GM12878 (cell line): ENCODE measurements around the gene MAN1A1. TPM values are rescaled to one million over a fixed set of nuclear protein-coding genes. Genes with fewer than 3 reads are reported as not detected.

Experiments
- ATAC-seq: fragments of 200-7000 bp; cut with Tn5 transposase; 3 replicates; pipeline ENCODE4 v1.9.1; 2020; ENCODE audit warnings: mild to moderate bottlenecking, moderate library complexity
- BruUV-seq: library from RNA; stranded (reverse); fragments of 400-500 nt; replicated peaks from 2 replicates; lab custom pipeline; 2021; lab: Mats Ljungman, UMichigan
- CTCF ChIA-PET: fragments of 300-600 bp; sonication (Branson Sonifier 250); formaldehyde crosslinking; extraction: SDS; loops from one replicate; lab custom pipeline; 2021; ENCODE audit warnings: inconsistent platforms; lab: Yijun Ruan, JAX
- POLR2A ChIA-PET: fragments of 350-600 bp; formaldehyde crosslinking; extraction: SDS; loops from one replicate; lab custom pipeline; 2021; ENCODE audit warnings: inconsistent platforms; lab: Charles Lee
- RAD21 ChIA-PET: fragments of 300-600 bp; sonication (Branson Sonifier 250); formaldehyde crosslinking; loops from one replicate; lab custom pipeline; 2023; ENCODE audit warnings: antibody characterized with exemption; ENCODE audit not compliant: unreplicated experiment; lab: Charles Lee
- SMC1A ChIA-PET: fragments of 300-600 bp; sonication (Branson Sonifier 250); formaldehyde crosslinking; loops from one replicate; lab custom pipeline; 2023; ENCODE audit not compliant: unreplicated experiment, uncharacterized antibody; lab: Charles Lee
- DNase-seq: peaks from one replicate; pipeline ENCODE4 v3.0.0-alpha.2; 2011; ENCODE audit warnings: low read depth, low spot score
- FAIRE-seq: peaks from 3 replicates; lab custom pipeline; 2011; peaks lifted over from hg19 to GRCh38; lab: Jason Lieb, UNC
- H2AFZ ChIP-seq: 2 replicates; pipeline ENCODE4 v1.6.0; 2011; ENCODE audit warnings: low read depth, low read length, control low read depth; ENCODE audit not compliant: control insufficient read depth
- H3K27ac ChIP-seq: 2 replicates; pipeline ENCODE4 v1.5.1; 2011; ENCODE audit warnings: control low read depth; ENCODE audit not compliant: control insufficient read depth, insufficient read depth
- H3K27me3 ChIP-seq, 2 experiments: replicated peaks in 1 of 2; 2 replicates each; pipeline versions ENCODE4 v1.6.0 to v1.6.1; 2011; ENCODE audit warnings: low read length in 1 of 2; ENCODE audit not compliant: control insufficient read depth in 2 of 2, insufficient read depth in 2 of 2
- H3K36me3 ChIP-seq, 2 experiments: 2 replicates each; pipeline ENCODE4 v1.5.1; 2011; ENCODE audit warnings: low read length in 1 of 2; ENCODE audit not compliant: control insufficient read depth in 2 of 2, insufficient read depth in 2 of 2
- H3K4me1 ChIP-seq: 2 replicates; pipeline ENCODE4 v1.6.1; 2011; ENCODE audit warnings: mild to moderate bottlenecking, low read length, moderate library complexity, mixed read lengths; ENCODE audit not compliant: control insufficient read depth, insufficient read depth
- H3K4me2 ChIP-seq: 2 replicates; pipeline ENCODE4 v1.6.0; 2011; ENCODE audit warnings: control low read depth; ENCODE audit not compliant: control insufficient read depth, insufficient read depth
- H3K4me3 ChIP-seq: fragments of 200-600 bp; sonication (generic); 2 replicates; pipeline ENCODE4 v1.5.1; 2016
- H3K79me2 ChIP-seq: 2 replicates; pipeline ENCODE4 v1.6.0; 2011; ENCODE audit warnings: low read length; ENCODE audit not compliant: control insufficient read depth, insufficient read depth
- H3K9ac ChIP-seq: 2 replicates; pipeline ENCODE4 v1.8.0; 2011; ENCODE audit warnings: low read length, control low read depth, mixed read lengths; ENCODE audit not compliant: control insufficient read depth, insufficient read depth
- H3K9me3 ChIP-seq: replicated peaks from 3 replicates; pipeline ENCODE4 v1.5.1; 2011; ENCODE audit warnings: mild to moderate bottlenecking, low read length; ENCODE audit not compliant: control insufficient read depth, insufficient read depth
- H4K20me1 ChIP-seq: 2 replicates; pipeline ENCODE4 v1.6.0; 2011; ENCODE audit not compliant: control insufficient read depth, insufficient read depth
- CBX3 ChIP-seq: fragments of 200-600 bp; sonication (generic); IDR thresholded peaks from 2 replicates; pipeline ENCODE4 v1.6.1; 2016; ENCODE audit warnings: low read depth, borderline replicate concordance
- HCFC1 ChIP-seq: fragments of 150-350 bp; IDR thresholded peaks from 2 replicates; pipeline ENCODE4 v1.6.1; 2014; ENCODE audit warnings: low read length
- LARP7 ChIP-seq: fragments of 450-650 bp; IDR thresholded peaks from 2 replicates; pipeline ENCODE4 v1.6.1; 2017; ENCODE audit warnings: mild to moderate bottlenecking
- MAX ChIP-seq: IDR thresholded peaks from 2 replicates; pipeline ENCODE4 v1.6.1; 2012; ENCODE audit warnings: low read depth, low read length, improper control_type of control experiment
- MLLT1 ChIP-seq: fragments of 450-650 bp; IDR thresholded peaks from 2 replicates; pipeline ENCODE4 v1.6.1; 2016; ENCODE audit warnings: mild to moderate bottlenecking
- NFXL1 ChIP-seq: fragments of 450-650 bp; IDR thresholded peaks from 2 replicates; pipeline ENCODE4 v1.6.1; 2017; ENCODE audit warnings: antibody characterized with exemption, mild to moderate bottlenecking, borderline replicate concordance
- PKNOX1 ChIP-seq: fragments of 450-650 bp; IDR thresholded peaks from 2 replicates; pipeline ENCODE4 v1.6.1; 2016; ENCODE audit warnings: mild to moderate bottlenecking
- RAD21 ChIP-seq: IDR thresholded peaks from 2 replicates; pipeline ENCODE4 v1.6.1; 2011; ENCODE audit warnings: mild to moderate bottlenecking, low read depth, low read length, moderate library complexity; ENCODE audit not compliant: insufficient read depth
- RAD51 ChIP-seq: fragments of 450-650 bp; IDR thresholded peaks from 2 replicates; pipeline ENCODE4 v1.6.1; 2016; ENCODE audit warnings: moderate library complexity, mild to moderate bottlenecking, inconsistent platforms
- SREBF2 ChIP-seq: IDR thresholded peaks from 2 replicates; pipeline ENCODE4 v1.6.1; 2012; ENCODE audit warnings: mild to moderate bottlenecking, low read length
- ZBTB33 ChIP-seq: fragments of 450-650 bp; IDR thresholded peaks from 2 replicates; pipeline ENCODE4 v1.6.1; 2017; ENCODE audit warnings: mild to moderate bottlenecking
- ZNF24 ChIP-seq: fragments of 450-650 bp; IDR thresholded peaks from 2 replicates; pipeline ENCODE4 v1.6.1; 2017; ENCODE audit warnings: antibody characterized with exemption, mild to moderate bottlenecking
- WGBS: methylation state at CpG from one replicate; pipeline ENCODE4 v1.1.6; 2016; ENCODE audit warnings: low lambda C conversion rate; ENCODE audit not compliant: insufficient replicate concordance, insufficient coverage; ENCODE audit errors: missing lambda C conversion rate; 5-methylcytosine and 5-hydroxymethylcytosine counted together
- in situ Hi-C: fragments of 300-500 bp; cut with MboI; formaldehyde crosslinking; loops from 9 replicates; pipeline ENCODE4 v1.14.3; 2018; ENCODE audit warnings: mixed read lengths
- intact Hi-C: fragments of 100-400 bp; cut with micrococcal nuclease; formaldehyde crosslinking; loops from one replicate; pipeline ENCODE4 v1.14.2; 2022; ENCODE audit not compliant: unreplicated experiment
- polyA plus RNA-seq, 11 experiments: library from polyadenylated mRNA; depleted of rRNA in 4 of 11; unstranded in 6 of 11; stranded (reverse) in 5 of 11; fragments of >200 nt; fragmentation: Nextera tagmentation in 4 of 11; fragmentation: Illumina TruSeq in 1 of 11; extraction: Ambion mirVana in 4 of 11; extraction: Trizol in 1 of 11; gene quantifications; 1 replicate in 1 of 11; 2 replicates in 10 of 11; pipeline versions ENCODE4 v1.2.1 to v1.2.3, GENCODE V29; 2011 to 2016; ENCODE audit warnings: inconsistent platforms in 2 of 11, missing spikeins in 2 of 11, low read depth in 1 of 11
- total RNA-seq, 4 experiments: library from RNA; depleted of rRNA in 3 of 4; stranded (reverse); fragments of >200 nt in 3 of 4; fragmentation: Illumina TruSeq in 1 of 4; extraction: Trizol in 1 of 4; gene quantifications; 2 replicates each; pipeline versions ENCODE4 v1.2.1 to v1.2.3, GENCODE V29; 2013 to 2021

MAN1A1 gene
- total and polyA plus RNA-seq, 10 of the 15 experiments (the other 5 are each of a cell fraction or from before 2014, with no cell fraction given) = 5.4 to 28.1 (median 19.5) TPM

- Histone ChIP-seq H3K4me3 (no peak overlapping the region), H3K27ac (no peak overlapping the region), H3K9ac (no peak overlapping the region), H3K36me3 (peaks cover 0 to 3% of the 10 kb centered on the region in 2 experiments; a peak in 2 of 4 replicates), H4K20me1 (no peaks in the 10 kb centered on the region), H3K79me2 (no peaks in the 10 kb centered on the region), H3K27me3 (no peaks in the 10 kb centered on the region), H3K9me3 (no peaks in the 10 kb centered on the region), H2AFZ (no peak overlapping the region), H3K4me1 (no peaks in the 10 kb centered on the region), H3K4me2 (no peak overlapping the region)
- intact Hi-C loops = no loop called here
- RAD21 ChIA-PET = no interaction called here
- DNase-seq (no peak), ATAC-seq (no peak), FAIRE-seq (peak; percentile 38)
- no peak for TF ChIP-seq ZBTB33
- TF ChIP-seq ZNF24 = no peak
- no peak for TF ChIP-seq MAX
- no peak for TF ChIP-seq RAD51
- in situ Hi-C loops = no loop called here
- 100% methylated on average over 2 of the region's 2 CpGs for whole genome bisulfite sequencing
- SMC1A ChIA-PET = no interaction called here
- CTCF ChIA-PET = no interaction called here
- no TSS peak for BruUV-seq
- POLR2A ChIA-PET = no interaction called here
Measured at GRCh38 chr6:119195204-119195603, 154.4 kb downstream of the MAN1A1 start.

- Histone ChIP-seq H3K36me3 (peaks cover 0 to 3% of the 10 kb centered on the region in 2 experiments; a peak in 2 of 4 replicates), H3K27ac (no peak overlapping the region), H3K4me2 (no peak overlapping the region), H3K9ac (no peak overlapping the region), H3K4me3 (no peak overlapping the region), H3K79me2 (no peaks in the 10 kb centered on the region), H3K9me3 (no peaks in the 10 kb centered on the region), H2AFZ (no peak overlapping the region), H3K27me3 (no peaks in the 10 kb centered on the region), H4K20me1 (no peaks in the 10 kb centered on the region), H3K4me1 (no peaks in the 10 kb centered on the region)
- no peak for ATAC-seq
- in situ Hi-C loops = no loop called here
- no peak for FAIRE-seq
- RAD21 ChIA-PET = interaction anchor here (1.1 kb wide), 1 partner anchor 121 kb away, joined by 4 read pairs; no protein-coding TSS in a partner anchor
- POLR2A ChIA-PET = interaction anchor here (0.5 to 0.9 kb wide), 2 partner anchors 17 to 18 kb away, joined by 3 read pairs; no protein-coding TSS in a partner anchor
- SMC1A ChIA-PET = interaction anchor here (1.0 to 4.5 kb wide), 3 partner anchors 10 to 120 kb away, joined by 3 to 24 read pairs (median 4); no protein-coding TSS in a partner anchor
- no TSS peak for BruUV-seq
- DNase-seq = no peak
- TF ChIP-seq CBX3 = no peak
- TF ChIP-seq LARP7 = no peak
- no peak for TF ChIP-seq PKNOX1
- no peak for TF ChIP-seq RAD21
- no peak for TF ChIP-seq NFXL1
- no peak for TF ChIP-seq HCFC1
- TF ChIP-seq SREBF2 = no peak
- TF ChIP-seq MLLT1 = no peak
- CTCF ChIA-PET = interaction anchor here (1.1 to 1.6 kb wide), 3 partner anchors 15 to 64 kb away, joined by 3 read pairs; no protein-coding TSS in a partner anchor
- intact Hi-C loops = no loop called here
Measured at GRCh38 chr6:119193707-119194106, 155.9 kb downstream of the MAN1A1 start.
